CD14-positive monocyte (primary cell): Measurements from ENCODE around the gene TMEM242. TPM values are rescaled to one million over a fixed set of nuclear protein-coding genes. Genes with fewer than 3 reads are reported as not detected.

ENCODE experiments used
- DNase-seq, 3 donors: peaks; one replicate each; pipeline ENCODE4 v3.0.0-alpha.2; 2011 to 2022
- H2AFZ ChIP-seq: 2 replicates; pipeline ENCODE4 v1.6.0; 2012; ENCODE audit warnings: mild to moderate bottlenecking, low read depth, low read length, inconsistent platforms; ENCODE audit not compliant: insufficient read depth, poor library complexity, severe bottlenecking
- H3K27ac ChIP-seq, 2 donors: 1 replicate in 1 of 2; 2 replicates in 1 of 2; pipeline ENCODE4 v1.5.1; 2012 to 2013; ENCODE audit warnings: low read length in 2 of 2, control low read depth in 1 of 2, inconsistent platforms in 1 of 2, low read depth in 1 of 2, mild to moderate bottlenecking in 1 of 2
- H3K27me3 ChIP-seq, 2 donors: one replicate each; pipeline versions ENCODE4 v1.6.0 to v1.6.1; 2011 to 2013; ENCODE audit warnings: low read length in 2 of 2; ENCODE audit not compliant: control insufficient read depth in 2 of 2, insufficient read depth in 2 of 2
- H3K36me3 ChIP-seq, 2 donors: replicated peaks in 1 of 2; 1 replicate in 1 of 2; 2 replicates in 1 of 2; pipeline versions ENCODE4 v1.5.1 to v1.6.1; 2012 to 2013; ENCODE audit warnings: low read length in 2 of 2, control low read depth in 1 of 2, inconsistent platforms in 1 of 2, mild to moderate bottlenecking in 1 of 2; ENCODE audit not compliant: insufficient read depth in 2 of 2, control insufficient read depth in 1 of 2
- H3K4me1 ChIP-seq, 2 donors: 1 replicate in 1 of 2; 2 replicates in 1 of 2; pipeline versions ENCODE4 v1.5.1 to v1.6.1; 2012 to 2013; ENCODE audit warnings: low read length in 2 of 2, control low read depth in 1 of 2, inconsistent platforms in 1 of 2, mild to moderate bottlenecking in 1 of 2, moderate library complexity in 1 of 2; ENCODE audit not compliant: insufficient read depth in 2 of 2, control insufficient read depth in 1 of 2
- H3K4me2 ChIP-seq: replicated peaks from 2 replicates; pipeline ENCODE3; 2012; ENCODE audit warnings: low read length, moderate library complexity, mild to moderate bottlenecking; ENCODE audit not compliant: poor library complexity, severe bottlenecking; ENCODE audit errors: extremely low read depth
- H3K4me3 ChIP-seq, 3 experiments: fragments of 200-600 bp in 1 of 3; sonication (generic) in 1 of 3; replicated peaks in 1 of 3; 1 replicate in 2 of 3; 2 replicates in 1 of 3; pipeline ENCODE4 v1.5.1; 2011 to 2013; ENCODE audit warnings: low read length in 3 of 3, mild to moderate bottlenecking in 3 of 3, control low read depth in 2 of 3, low read depth in 2 of 3, inconsistent platforms in 1 of 3, moderate library complexity in 1 of 3
- H3K79me2 ChIP-seq: 2 replicates; pipeline ENCODE4 v1.6.0; 2012; ENCODE audit warnings: mild to moderate bottlenecking, control low read depth, inconsistent platforms, low read length, moderate library complexity; ENCODE audit not compliant: insufficient read depth
- H3K9ac ChIP-seq: 2 replicates; pipeline ENCODE4 v1.6.0; 2017; ENCODE audit warnings: low read length, mild to moderate bottlenecking; ENCODE audit not compliant: insufficient read depth, poor library complexity, severe bottlenecking
- H3K9me3 ChIP-seq, 2 donors: replicated peaks in 1 of 2; 1 replicate in 1 of 2; 2 replicates in 1 of 2; pipeline versions ENCODE4 v1.5.1 to v1.6.1; 2012 to 2013; ENCODE audit warnings: low read length in 2 of 2, control low read depth in 1 of 2; ENCODE audit not compliant: control insufficient read depth in 1 of 2, insufficient read depth in 1 of 2
- H4K20me1 ChIP-seq: 2 replicates; pipeline ENCODE4 v1.6.0; 2012; ENCODE audit warnings: mild to moderate bottlenecking, low read length, control low read depth, moderate library complexity; ENCODE audit not compliant: insufficient read depth
- H3K27ac Mint-ChIP-seq, 7 donors: one replicate each; pipeline ENCODE4 v1.8.0; 2020; ENCODE audit warnings: mild to moderate bottlenecking in 7 of 7, mixed read lengths in 7 of 7, moderate library complexity in 6 of 7, inconsistent platforms in 2 of 7
- H3K27me3 Mint-ChIP-seq, 3 donors: one replicate each; pipeline ENCODE4 v1.8.0; 2021 to 2022; ENCODE audit warnings: low read depth in 3 of 3, mild to moderate bottlenecking in 3 of 3, mixed read lengths in 3 of 3, moderate library complexity in 3 of 3, inconsistent platforms in 1 of 3
- H3K36me3 Mint-ChIP-seq, 2 donors: one replicate each; pipeline ENCODE4 v1.8.0; 2020; ENCODE audit warnings: mixed read lengths in 2 of 2, inconsistent platforms in 1 of 2, mild to moderate bottlenecking in 1 of 2
- H3K4me1 Mint-ChIP-seq: one replicate; pipeline ENCODE4 v1.8.0; 2020; ENCODE audit warnings: mild to moderate bottlenecking, mixed read lengths
- H3K4me3 Mint-ChIP-seq, 2 donors: one replicate each; pipeline ENCODE4 v1.8.0; 2020; ENCODE audit warnings: mild to moderate bottlenecking in 2 of 2, mixed read lengths in 2 of 2, moderate library complexity in 1 of 2
- H3K9me3 Mint-ChIP-seq, 7 donors: one replicate each; pipeline ENCODE4 v1.8.0; 2020 to 2022; ENCODE audit warnings: mixed read lengths in 7 of 7, mild to moderate bottlenecking in 6 of 7, moderate library complexity in 6 of 7, inconsistent platforms in 2 of 7
- CTCF ChIP-seq: fragments of 200-600 bp; IDR thresholded peaks from one replicate; pipeline ENCODE4 v1.8.0; 2022; ENCODE audit warnings: antibody characterized with exemption, mild to moderate bottlenecking
- WGBS: methylation state at CpG from one replicate; pipeline ENCODE4 v1.1.5; 2013; ENCODE audit warnings: missing lambda C conversion rate; ENCODE audit not compliant: insufficient coverage; 5-methylcytosine and 5-hydroxymethylcytosine counted together
- intact Hi-C, 2 donors: fragments of 100-400 bp; cut with micrococcal nuclease; formaldehyde crosslinking; loops; one replicate each; pipeline versions ENCODE4 v1.15.0 to v1.15.1; 2023
- polyA plus RNA-seq, 3 donors: library from polyadenylated mRNA; depleted of rRNA in 1 of 3; unstranded in 2 of 3; stranded (reverse) in 1 of 3; fragments of 300-500 nt in 2 of 3; fragments of >200 nt in 1 of 3; fragmentation: Illumina TruSeq in 2 of 3; gene quantifications; 1 replicate in 2 of 3; 2 replicates in 1 of 3; pipeline ENCODE4 v1.2.3, GENCODE V29; 2012 to 2021

TMEM242 gene
- polyA plus RNA-seq, 3 donors = 5.6 to 9.8 (median 8.3) TPM

GRCh38 chr6:157261606-157262005, 61.7 kb downstream of the TMEM242 start:
- Histone ChIP-seq H3K4me1 (no peaks in the 10 kb centered on the region), H4K20me1 (no peaks in the 10 kb centered on the region), H3K79me2 (no peaks in the 10 kb centered on the region), H2AFZ (no peak overlapping the region), H3K27ac (no peak overlapping the region), H3K9ac (no peak overlapping the region), H3K9me3 (no peaks in the 10 kb centered on the region), H3K4me3 (no peak overlapping the region), H3K27me3 (no peaks in the 10 kb centered on the region), H3K36me3 (no peaks in the 10 kb centered on the region), H3K4me2 (no peak overlapping the region)
- intact Hi-C loops = no loop called here
- H3K36me3 Mint-ChIP-seq = no peaks in the 10 kb centered on the region
- H3K27me3 Mint-ChIP-seq = peaks cover 0 to 18% (median 3%) of the 10 kb centered on the region in 3 donors
- no peak overlapping the region for H3K4me3 Mint-ChIP-seq
- TF ChIP-seq CTCF = no peak
- H3K27ac Mint-ChIP-seq = no peak overlapping the region
- no peak for DNase-seq
- no peaks in the 10 kb centered on the region for H3K4me1 Mint-ChIP-seq
- 98% methylated on average over 9 of the region's 9 CpGs for WGBS
- no peaks in the 10 kb centered on the region for H3K9me3 Mint-ChIP-seq

DNA sequence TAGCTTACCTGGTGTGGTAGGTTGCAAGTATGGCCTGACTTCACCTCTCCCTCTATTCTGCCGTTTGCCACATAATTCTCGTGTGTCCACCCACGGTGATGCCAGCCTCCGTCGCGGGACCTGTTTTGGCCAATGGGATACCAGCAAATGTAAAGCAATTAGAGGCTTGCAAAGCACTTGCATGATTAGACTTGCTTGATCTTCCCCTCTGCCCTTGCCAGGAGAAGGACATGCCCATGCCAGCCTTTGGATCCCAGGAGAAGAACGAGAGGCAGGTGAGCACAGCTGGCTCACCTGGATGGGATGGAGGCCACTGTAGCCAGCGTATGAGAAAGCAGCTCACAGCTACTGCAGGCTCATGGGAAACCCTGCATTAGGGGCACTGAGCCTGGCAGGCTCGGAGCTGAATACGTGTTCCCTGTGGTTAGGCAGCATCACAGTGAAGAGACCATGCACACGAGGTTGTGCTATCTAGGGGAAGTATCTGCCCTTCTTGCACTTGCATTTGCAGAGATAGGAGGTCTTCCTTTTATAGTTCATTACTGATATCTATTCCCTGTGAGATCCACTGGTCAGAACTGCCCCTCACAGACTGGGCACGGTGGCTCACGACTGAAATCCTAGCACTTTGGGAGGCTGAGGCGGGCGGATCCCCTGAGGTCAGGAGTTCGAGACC, 62.4 kb downstream of the TMEM242 start:
- no peaks in the 10 kb centered on the region for H3K4me1 ChIP-seq
- no peak for DNase-seq
- Mint-ChIP-seq H3K36me3 (no peaks in the 10 kb centered on the region), H3K27ac (no peak overlapping the region), H3K4me1 (no peaks in the 10 kb centered on the region), H3K9me3 (no peaks in the 10 kb centered on the region), H3K27me3 (peaks cover 0 to 17% (median 3%) of the 10 kb centered on the region in 3 donors), H3K4me3 (no peak overlapping the region)
- H3K4me2 ChIP-seq = no peak overlapping the region
- no peak overlapping the region for H3K4me3 ChIP-seq
- H3K27ac ChIP-seq = no peak overlapping the region
- no peak for TF ChIP-seq CTCF
- intact Hi-C loops = no loop called here
- WGBS = 92% methylated on average over 9 of the region's 16 CpGs
- no peaks in the 10 kb centered on the region for H3K36me3 ChIP-seq
- no peak overlapping the region for H2AFZ ChIP-seq
- no peaks in the 10 kb centered on the region for H3K27me3 ChIP-seq
- no peaks in the 10 kb centered on the region for H3K9me3 ChIP-seq
- H3K79me2 ChIP-seq = no peaks in the 10 kb centered on the region
- H3K9ac ChIP-seq = no peak overlapping the region
- no peaks in the 10 kb centered on the region for H4K20me1 ChIP-seq
